HUDEP-2 (cell line): ENCODE measurements around the gene CDC42EP1.
A peak's percentile ranks its signal among the peaks of the same experiment; 100 is the strongest.
"Not testable (repeated sequence)": the region's sequence is repeated elsewhere in the genome, so short reads cannot be mapped to it uniquely, and the experiment has no call there.

Experiments
- DNase-seq, 76 experiments: peaks; one replicate each; lab custom pipeline; 2025; ENCODE audit not compliant: unreplicated experiment in 76 of 76; lab: John Stamatoyannopoulos, UW

Gene CDC42EP1

GRCh38 chr22:37533995-37534394 is 26.3 kb upstream of the CDC42EP1 start:
- DNase-seq, result peak in 17 of 76 experiments; percentile 3 to 46 (median 17)

GRCh38 chr22:37534445-37534844 is 25.8 kb upstream of the CDC42EP1 start:
- DNase-seq, result no peak

GRCh38 chr22:37535159-37535558 is 25.1 kb upstream of the CDC42EP1 start:
- no peak for DNase-seq

GRCh38 chr22:37538590-37539357 is 21.5 kb upstream of the CDC42EP1 start:
- DNase-seq, result peak in 73 of 76 experiments; percentile 30 to 93 (median 82)

GRCh38 chr22:37539790-37540189 is 20.5 kb upstream of the CDC42EP1 start:
- not testable (repeated sequence) for DNase-seq

- not testable (repeated sequence) for DNase-seq
Observed at GRCh38 chr22:37542416-37542815, 17.9 kb upstream of the CDC42EP1 start.

GRCh38 chr22:37542959-37543358 is 17.3 kb upstream of the CDC42EP1 start:
- DNase-seq, result no peak

GRCh38 chr22:37544955-37545702 is 15.2 kb upstream of the CDC42EP1 start:
- DNase-seq, result peak in 49 of 76 experiments; percentile 11 to 58 (median 35)

- DNase-seq, result no peak
Observed at GRCh38 chr22:37545703-37546436, 14.4 kb upstream of the CDC42EP1 start.

- DNase-seq, result no peak
Observed at GRCh38 chr22:37546437-37547250, 13.6 kb upstream of the CDC42EP1 start.

GRCh38 chr22:37547251-37547741 is 13.0 kb upstream of the CDC42EP1 start:
- DNase-seq, result no peak

- no peak for DNase-seq
Observed at GRCh38 chr22:37549704-37550059, 10.6 kb upstream of the CDC42EP1 start.

GRCh38 chr22:37550921-37551320 is 9.4 kb upstream of the CDC42EP1 start:
- DNase-seq, result not testable (repeated sequence)

GRCh38 chr22:37551981-37552380 is 8.3 kb upstream of the CDC42EP1 start:
- no peak for DNase-seq

- peak in 55 of 76 experiments; percentile 7 to 80 (median 49) for DNase-seq
Observed at GRCh38 chr22:37552524-37553163, 7.6 kb upstream of the CDC42EP1 start.

GRCh38 chr22:37553725-37554124 is 6.6 kb upstream of the CDC42EP1 start:
- DNase-seq, result no peak

- DNase-seq, result no peak
Observed at GRCh38 chr22:37555029-37555428, 5.3 kb upstream of the CDC42EP1 start.

GRCh38 chr22:37556710-37557109 is 3.6 kb upstream of the CDC42EP1 start:
- no peak for DNase-seq

- DNase-seq, result no peak
Observed at GRCh38 chr22:37557321-37558001, 2.8 kb upstream of the CDC42EP1 start.
